OCI-LY7 (cell line): Measurements from ENCODE around the gene ALK.

Source experiments
- CTCF ChIP-seq: fragments of 200-600 bp; sonication (generic); conservative IDR thresholded peaks from 2 replicates; pipeline ENCODE4 v1.5.1; 2014; ENCODE audit warnings: mild to moderate bottlenecking, antibody characterized with exemption, low read length, moderate library complexity, mixed read lengths
- EZH2phosphoT487 ChIP-seq: fragments of 200-600 bp; sonication (generic); IDR thresholded peaks from 2 replicates; pipeline ENCODE4 v1.6.1; 2018; ENCODE audit warnings: low read depth, borderline replicate concordance, mild to moderate bottlenecking, mixed run types, antibody characterized with exemption, low read length, moderate library complexity, mixed read lengths

GRCh38 chr2:29159125-29159524, 762.3 kb downstream of the ALK start:
- no peak for TF ChIP-seq CTCF
- no peak for TF ChIP-seq EZH2phosphoT487
